ENCODE measurements around the gene TOR1A.

Gene TOR1A

GRCh38 chr9:129867136-129868022 lies 43.4 kb upstream of the TOR1A start:
- TF ChIP-seq ZFX (IDR thresholded peaks at IDR 0.05): no peak
- TF ChIP-seq, protein P1, sequence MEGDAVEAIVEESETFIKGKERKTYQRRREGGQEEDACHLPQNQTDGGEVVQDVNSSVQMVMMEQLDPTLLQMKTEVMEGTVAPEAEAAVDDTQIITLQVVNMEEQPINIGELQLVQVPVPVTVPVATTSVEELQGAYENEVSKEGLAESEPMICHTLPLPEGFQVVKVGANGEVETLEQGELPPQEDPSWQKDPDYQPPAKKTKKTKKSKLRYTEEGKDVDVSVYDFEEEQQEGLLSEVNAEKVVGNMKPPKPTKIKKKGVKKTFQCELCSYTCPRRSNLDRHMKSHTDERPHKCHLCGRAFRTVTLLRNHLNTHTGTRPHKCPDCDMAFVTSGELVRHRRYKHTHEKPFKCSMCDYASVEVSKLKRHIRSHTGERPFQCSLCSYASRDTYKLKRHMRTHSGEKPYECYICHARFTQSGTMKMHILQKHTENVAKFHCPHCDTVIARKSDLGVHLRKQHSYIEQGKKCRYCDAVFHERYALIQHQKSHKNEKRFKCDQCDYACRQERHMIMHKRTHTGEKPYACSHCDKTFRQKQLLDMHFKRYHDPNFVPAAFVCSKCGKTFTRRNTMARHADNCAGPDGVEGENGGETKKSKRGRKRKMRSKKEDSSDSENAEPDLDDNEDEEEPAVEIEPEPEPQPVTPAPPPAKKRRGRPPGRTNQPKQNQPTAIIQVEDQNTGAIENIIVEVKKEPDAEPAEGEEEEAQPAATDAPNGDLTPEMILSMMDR (conservative IDR thresholded peaks at IDR 0.05): no peak
- H3K27ac ChIP-seq: no peak overlapping the region

DNA sequence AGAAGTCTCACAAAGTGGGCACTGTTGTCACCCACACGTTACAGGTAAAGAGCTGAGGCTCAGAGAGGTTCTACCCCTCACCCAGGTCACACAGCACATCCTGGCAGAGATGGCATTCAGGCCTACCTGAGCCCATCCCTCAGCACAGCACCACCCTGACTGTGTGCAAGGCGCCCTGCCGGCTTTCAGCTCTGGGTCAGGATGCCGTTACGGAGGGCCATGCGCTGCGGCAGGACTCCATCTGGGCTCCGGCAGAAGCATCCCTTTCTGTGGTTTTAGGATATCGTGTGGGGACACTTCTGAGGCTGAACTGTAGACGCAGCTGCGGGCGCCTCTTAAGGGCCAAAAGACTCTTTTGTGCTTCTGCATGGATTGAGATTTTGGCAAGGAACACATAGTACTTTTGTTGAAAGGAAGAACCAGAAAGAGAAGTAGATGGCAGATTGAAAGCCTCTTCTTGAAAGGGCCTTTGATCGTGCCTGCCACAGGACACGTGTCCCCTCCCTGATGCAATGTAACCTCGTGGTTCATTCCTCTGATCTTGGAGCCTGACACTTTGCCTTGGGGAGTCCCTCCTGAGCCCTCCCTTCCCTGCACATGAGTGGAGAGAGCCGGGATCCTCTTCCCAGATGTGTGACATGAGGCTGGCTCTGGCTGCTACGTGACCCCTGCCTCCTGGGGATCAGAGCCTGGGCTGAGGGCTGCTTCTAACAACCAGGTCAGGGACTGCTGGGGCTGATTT lies 42.6 kb upstream of the TOR1A start:
- H3K27ac ChIP-seq: no peak overlapping the region
- TF ChIP-seq, protein P1 (conservative IDR thresholded peaks at IDR 0.05): no peak
- no peak for TF ChIP-seq ZFX (IDR thresholded peaks at IDR 0.05)

DNA sequence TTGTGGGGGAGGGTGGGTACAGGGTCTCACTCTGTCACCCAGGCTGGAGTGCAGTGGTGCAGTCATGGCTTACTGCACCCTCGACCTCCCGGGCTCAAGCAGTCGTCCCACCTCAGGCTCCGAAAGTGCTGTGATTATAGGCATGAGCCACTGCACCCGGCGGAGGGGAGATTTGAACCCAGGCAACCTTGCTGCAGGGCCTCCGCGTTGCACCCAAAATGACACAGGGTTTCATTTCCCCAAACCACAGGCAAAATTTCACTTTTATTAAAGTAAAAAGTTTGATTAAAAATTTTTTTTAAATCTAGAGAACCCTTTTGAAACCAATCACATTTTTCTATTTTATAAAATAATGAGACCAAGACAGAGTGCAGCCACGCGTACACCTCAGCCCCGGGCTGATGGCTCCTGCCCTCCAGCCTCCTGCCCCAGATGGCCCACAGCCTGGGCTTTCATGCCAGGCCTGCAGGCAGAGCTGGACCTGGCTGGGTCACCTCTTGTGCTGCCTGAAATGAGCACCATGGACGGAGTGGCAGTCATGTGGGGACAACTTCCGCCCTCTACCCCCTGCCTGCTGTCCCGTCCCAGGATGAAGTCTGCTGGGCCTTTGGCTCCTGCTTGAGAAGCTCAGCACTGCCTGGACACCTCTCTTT lies 41.9 kb upstream of the TOR1A start:
- no peak overlapping the region for H3K27ac ChIP-seq
- TF ChIP-seq ZFX (IDR thresholded peaks at IDR 0.05): no peak
- TF ChIP-seq, protein P1 (conservative IDR thresholded peaks at IDR 0.05): no peak

GRCh38 chr9:129864991-129865647 lies 41.2 kb upstream of the TOR1A start:
- no peak overlapping the region for H3K27ac ChIP-seq
- TF ChIP-seq ZFX (IDR thresholded peaks at IDR 0.05): no peak

- H3K27ac ChIP-seq: no peak overlapping the region
- TF ChIP-seq, protein P1 (conservative IDR thresholded peaks at IDR 0.05): no peak
- TF ChIP-seq ZFX (IDR thresholded peaks at IDR 0.05): no peak
These were observed 39.2 kb upstream of the TOR1A start for GRCh38 chr9:129863059-129863690.

DNA sequence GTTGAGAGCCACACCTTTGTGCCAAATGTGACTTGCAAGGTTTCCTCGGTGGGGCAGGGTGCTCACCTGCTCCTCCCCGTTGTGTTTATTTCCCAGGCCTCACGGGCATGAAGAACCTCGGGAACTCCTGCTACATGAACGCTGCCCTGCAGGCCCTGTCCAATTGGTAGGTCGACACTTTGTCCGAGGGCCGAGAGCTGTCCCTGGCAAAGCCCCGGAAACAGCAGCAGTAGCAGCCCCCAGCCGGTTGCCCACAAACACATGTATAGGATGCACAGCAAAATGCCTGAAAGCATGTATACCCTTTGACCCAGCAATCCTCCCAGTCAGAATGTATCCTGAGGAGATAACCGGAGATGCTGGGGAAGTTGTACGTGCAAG lies 37.5 kb upstream of the TOR1A start:
- H3K27ac ChIP-seq: no peak overlapping the region
- TF ChIP-seq, protein P1 (conservative IDR thresholded peaks at IDR 0.05): no peak
- no peak for TF ChIP-seq ZFX (IDR thresholded peaks at IDR 0.05)

Measured in C4-2B (cell line).